GM12891 (cell line): ENCODE data around the gene KRTAP12-1.

ENCODE experiments used
- DNase-seq: peaks from one replicate; pipeline ENCODE4 v3.0.0; 2011; ENCODE audit warnings: low spot score; ENCODE audit not compliant: insufficient read length
- FAIRE-seq: peaks from 2 replicates; lab custom pipeline; 2011; peaks lifted over from hg19 to GRCh38; lab: Jason Lieb, UNC
- PAX5 ChIP-seq: IDR thresholded peaks from 2 replicates; pipeline ENCODE4 v1.6.1; 2011; ENCODE audit warnings: low read length, moderate library complexity, mild to moderate bottlenecking; ENCODE audit not compliant: insufficient read depth, severe bottlenecking
- POLR2A ChIP-seq: IDR thresholded peaks from 2 replicates; pipeline ENCODE4 v1.6.1; 2011; ENCODE audit warnings: low read depth, low read length, control low read depth
- POLR2AphosphoS5 ChIP-seq: IDR thresholded peaks from 2 replicates; pipeline ENCODE4 v1.6.1; 2011; ENCODE audit warnings: low read depth, low read length, control low read depth
- POU2F2 ChIP-seq: IDR thresholded peaks from 2 replicates; pipeline ENCODE4 v1.6.1; 2011; ENCODE audit warnings: low read depth, mild to moderate bottlenecking, control low read depth, low read length, moderate library complexity
- SPI1 ChIP-seq: IDR thresholded peaks from 2 replicates; pipeline ENCODE4 v1.6.1; 2011; ENCODE audit warnings: low read depth, low read length, control low read depth
- TAF1 ChIP-seq: IDR thresholded peaks from 2 replicates; pipeline ENCODE4 v1.6.1; 2011; ENCODE audit warnings: low read depth, low read length, control low read depth

The KRTAP12-1 gene

GRCh38 chr21:44637018-44637850, 44.7 kb downstream of the KRTAP12-1 start, which contains the start of gene KRTAP10-10:
TSS of gene KRTAP10-10 (plus strand) at chr21:44637356. CDS start at chr21:44637418, 62 bp downstream.
- FAIRE-seq: no peak
- no peak for TF ChIP-seq POU2F2
- TF ChIP-seq TAF1: no peak
- no peak for TF ChIP-seq POLR2AphosphoS5
- TF ChIP-seq POLR2A: no peak
- no peak for TF ChIP-seq SPI1
- no peak for TF ChIP-seq PAX5
- DNase-seq: no peak

DNA sequence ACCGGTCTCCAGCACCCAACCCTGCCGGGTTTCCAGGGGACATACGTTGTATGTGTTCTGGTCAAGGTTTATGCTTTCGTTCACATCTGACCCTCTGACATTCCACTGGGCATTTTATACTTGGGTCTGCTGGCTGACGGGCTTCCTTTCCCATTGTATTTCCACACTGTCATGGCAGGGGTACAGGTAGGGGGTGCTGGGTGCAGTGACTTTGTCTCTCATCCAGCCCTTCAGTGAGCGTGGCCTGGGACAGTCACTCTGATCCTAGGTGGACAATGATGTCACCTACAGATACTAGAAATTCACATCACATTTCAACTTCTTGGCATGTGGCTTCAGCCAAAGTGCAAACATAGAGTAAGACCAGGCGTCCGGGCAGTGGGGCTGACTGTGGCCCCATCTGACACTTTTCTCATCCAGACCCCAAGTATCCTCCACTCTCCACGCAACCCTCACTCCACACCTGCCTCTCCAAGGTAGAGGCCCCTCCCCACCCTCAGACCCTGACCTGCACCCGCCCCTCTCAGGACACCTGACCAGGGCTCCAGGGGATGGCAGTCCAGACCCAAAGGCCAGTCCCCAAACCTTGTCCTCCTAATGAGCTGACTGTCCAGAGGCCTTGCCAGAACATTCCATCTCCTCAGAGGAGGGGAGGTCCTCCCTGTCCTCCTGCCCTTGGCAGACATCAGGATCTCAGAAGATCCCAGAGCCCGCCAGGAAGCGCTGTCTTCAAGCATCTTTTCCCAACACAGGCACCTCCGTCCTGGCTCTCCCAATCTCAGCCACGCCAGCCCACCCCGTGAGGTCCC, 45.5 kb downstream of the KRTAP12-1 start:
- TF ChIP-seq PAX5: no peak
- no peak for TF ChIP-seq POLR2A
- no peak for TF ChIP-seq SPI1
- TF ChIP-seq POLR2AphosphoS5: no peak
- TF ChIP-seq POU2F2: no peak
- TF ChIP-seq TAF1: no peak

GRCh38 chr21:44632067-44632466, 49.9 kb downstream of the KRTAP12-1 start:
- FAIRE-seq: no peak

More for the DNA sequence above, 45.5 kb downstream of the KRTAP12-1 start:
- FAIRE-seq (no peak), DNase-seq (no peak)

More at GRCh38 chr21:44632067-44632466, 49.9 kb downstream of the KRTAP12-1 start:
- DNase-seq: no peak
- TF ChIP-seq SPI1: no peak
- no peak for TF ChIP-seq POLR2AphosphoS5
- no peak for TF ChIP-seq PAX5
- TF ChIP-seq POU2F2: no peak
- TF ChIP-seq TAF1: no peak
- no peak for TF ChIP-seq POLR2A
